HL-60 (cell line): ENCODE results near the gene ARMH3.
A peak's percentile ranks its signal among the peaks of the same experiment; 100 is the strongest.

Experiments used
- DNase-seq, 2 experiments: peaks; one replicate each; pipeline ENCODE4 v3.0.0-alpha.2; 2010 to 2020; ENCODE audit warnings: low read depth in 1 of 2, low spot score in 1 of 2
- H3K27ac ChIP-seq: fragments of 250-450 bp; sonication (Bioruptor Pico); replicated peaks from 2 replicates; pipeline ENCODE4 v1.5.1; 2020; ENCODE audit warnings: mild to moderate bottlenecking, moderate library complexity
- H3K27me3 ChIP-seq: fragments of 250-450 bp; sonication (Bioruptor Pico); 2 replicates; pipeline ENCODE4 v1.5.1; 2021; ENCODE audit warnings: mild to moderate bottlenecking, moderate library complexity; ENCODE audit not compliant: insufficient read depth, poor library complexity, severe bottlenecking
- H3K4me3 ChIP-seq: replicated peaks from 2 replicates; pipeline ENCODE4 v1.5.1; 2011; ENCODE audit warnings: mild to moderate bottlenecking, control low read depth, low read length; ENCODE audit not compliant: insufficient read depth
- GABPA ChIP-seq: IDR thresholded peaks from 2 replicates; pipeline ENCODE4 v1.6.1; 2012; ENCODE audit warnings: low read depth
- POLR2AphosphoS5 ChIP-seq: IDR thresholded peaks from 2 replicates; pipeline ENCODE4 v1.6.1; 2012; ENCODE audit warnings: low read depth
- SPI1 ChIP-seq: IDR thresholded peaks from 2 replicates; pipeline ENCODE4 v1.6.1; 2012; ENCODE audit warnings: low read depth, mild to moderate bottlenecking, borderline replicate concordance
- TF ChIP-seq, protein P1 (sequence below): IDR thresholded peaks from 2 replicates; pipeline ENCODE4 v1.6.1; 2012; ENCODE audit warnings: low read depth; ENCODE audit not compliant: insufficient replicate concordance
- TF ChIP-seq, protein P2 (sequence below): IDR thresholded peaks from one replicate; pipeline ENCODE4 v1.5.1; 2011; ENCODE audit warnings: low read length, control low read depth, inconsistent platforms; ENCODE audit not compliant: insufficient read depth

The ARMH3 gene

DNA sequence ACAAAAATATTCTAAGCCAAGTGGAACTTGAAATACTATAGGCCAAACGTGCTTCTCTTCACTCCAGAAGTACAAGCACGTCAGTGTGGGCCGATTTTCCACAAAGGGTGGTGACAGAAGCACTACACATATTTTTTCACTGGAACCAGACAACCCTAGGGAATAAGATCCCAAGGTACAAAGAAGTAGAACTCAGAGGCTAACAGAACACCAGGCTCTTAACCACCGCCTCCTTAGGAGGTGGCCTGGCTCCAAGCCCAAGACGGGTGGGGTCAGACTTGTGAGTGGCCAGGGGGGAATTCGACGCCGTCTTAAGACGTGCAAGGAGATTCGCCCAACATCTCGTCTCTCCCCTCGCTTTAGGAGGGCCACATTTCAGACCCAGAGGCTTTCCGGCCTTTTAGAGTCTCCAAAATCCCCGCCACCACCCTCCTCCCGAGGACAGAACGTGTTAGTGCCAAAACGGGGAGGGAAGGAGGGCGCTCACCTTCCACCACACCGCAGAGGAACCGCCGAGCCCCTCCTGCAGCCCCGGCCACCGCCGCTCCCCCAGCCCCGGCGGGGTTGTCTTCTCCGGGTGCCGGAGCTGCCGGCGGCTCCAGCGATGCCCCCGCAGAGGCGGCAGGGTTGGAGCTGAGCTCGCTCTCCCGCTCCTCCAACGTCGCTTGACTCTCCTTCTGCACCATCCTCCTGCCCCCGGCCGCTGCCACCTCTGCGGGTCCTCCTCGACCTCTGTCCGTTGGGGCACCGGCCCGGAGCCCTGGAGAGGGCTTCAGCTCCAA, 238.4 kb downstream of the ARMH3 start:
- H3K4me3 ChIP-seq, result peak overlapping the region; percentile 88
- DNase-seq, result peak in 1 of 2 experiments; percentile 52
- H3K27ac ChIP-seq, result peak overlapping the region; percentile 89
- TF ChIP-seq, protein P1, sequence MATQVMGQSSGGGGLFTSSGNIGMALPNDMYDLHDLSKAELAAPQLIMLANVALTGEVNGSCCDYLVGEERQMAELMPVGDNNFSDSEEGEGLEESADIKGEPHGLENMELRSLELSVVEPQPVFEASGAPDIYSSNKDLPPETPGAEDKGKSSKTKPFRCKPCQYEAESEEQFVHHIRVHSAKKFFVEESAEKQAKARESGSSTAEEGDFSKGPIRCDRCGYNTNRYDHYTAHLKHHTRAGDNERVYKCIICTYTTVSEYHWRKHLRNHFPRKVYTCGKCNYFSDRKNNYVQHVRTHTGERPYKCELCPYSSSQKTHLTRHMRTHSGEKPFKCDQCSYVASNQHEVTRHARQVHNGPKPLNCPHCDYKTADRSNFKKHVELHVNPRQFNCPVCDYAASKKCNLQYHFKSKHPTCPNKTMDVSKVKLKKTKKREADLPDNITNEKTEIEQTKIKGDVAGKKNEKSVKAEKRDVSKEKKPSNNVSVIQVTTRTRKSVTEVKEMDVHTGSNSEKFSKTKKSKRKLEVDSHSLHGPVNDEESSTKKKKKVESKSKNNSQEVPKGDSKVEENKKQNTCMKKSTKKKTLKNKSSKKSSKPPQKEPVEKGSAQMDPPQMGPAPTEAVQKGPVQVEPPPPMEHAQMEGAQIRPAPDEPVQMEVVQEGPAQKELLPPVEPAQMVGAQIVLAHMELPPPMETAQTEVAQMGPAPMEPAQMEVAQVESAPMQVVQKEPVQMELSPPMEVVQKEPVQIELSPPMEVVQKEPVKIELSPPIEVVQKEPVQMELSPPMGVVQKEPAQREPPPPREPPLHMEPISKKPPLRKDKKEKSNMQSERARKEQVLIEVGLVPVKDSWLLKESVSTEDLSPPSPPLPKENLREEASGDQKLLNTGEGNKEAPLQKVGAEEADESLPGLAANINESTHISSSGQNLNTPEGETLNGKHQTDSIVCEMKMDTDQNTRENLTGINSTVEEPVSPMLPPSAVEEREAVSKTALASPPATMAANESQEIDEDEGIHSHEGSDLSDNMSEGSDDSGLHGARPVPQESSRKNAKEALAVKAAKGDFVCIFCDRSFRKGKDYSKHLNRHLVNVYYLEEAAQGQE, result no peak
- TF ChIP-seq SPI1 (no peak), GABPA (no peak), POLR2AphosphoS5 (no peak)
- TF ChIP-seq, protein P2, sequence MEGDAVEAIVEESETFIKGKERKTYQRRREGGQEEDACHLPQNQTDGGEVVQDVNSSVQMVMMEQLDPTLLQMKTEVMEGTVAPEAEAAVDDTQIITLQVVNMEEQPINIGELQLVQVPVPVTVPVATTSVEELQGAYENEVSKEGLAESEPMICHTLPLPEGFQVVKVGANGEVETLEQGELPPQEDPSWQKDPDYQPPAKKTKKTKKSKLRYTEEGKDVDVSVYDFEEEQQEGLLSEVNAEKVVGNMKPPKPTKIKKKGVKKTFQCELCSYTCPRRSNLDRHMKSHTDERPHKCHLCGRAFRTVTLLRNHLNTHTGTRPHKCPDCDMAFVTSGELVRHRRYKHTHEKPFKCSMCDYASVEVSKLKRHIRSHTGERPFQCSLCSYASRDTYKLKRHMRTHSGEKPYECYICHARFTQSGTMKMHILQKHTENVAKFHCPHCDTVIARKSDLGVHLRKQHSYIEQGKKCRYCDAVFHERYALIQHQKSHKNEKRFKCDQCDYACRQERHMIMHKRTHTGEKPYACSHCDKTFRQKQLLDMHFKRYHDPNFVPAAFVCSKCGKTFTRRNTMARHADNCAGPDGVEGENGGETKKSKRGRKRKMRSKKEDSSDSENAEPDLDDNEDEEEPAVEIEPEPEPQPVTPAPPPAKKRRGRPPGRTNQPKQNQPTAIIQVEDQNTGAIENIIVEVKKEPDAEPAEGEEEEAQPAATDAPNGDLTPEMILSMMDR, result no peak
- no peaks in the 10 kb centered on the region for H3K27me3 ChIP-seq

DNA sequence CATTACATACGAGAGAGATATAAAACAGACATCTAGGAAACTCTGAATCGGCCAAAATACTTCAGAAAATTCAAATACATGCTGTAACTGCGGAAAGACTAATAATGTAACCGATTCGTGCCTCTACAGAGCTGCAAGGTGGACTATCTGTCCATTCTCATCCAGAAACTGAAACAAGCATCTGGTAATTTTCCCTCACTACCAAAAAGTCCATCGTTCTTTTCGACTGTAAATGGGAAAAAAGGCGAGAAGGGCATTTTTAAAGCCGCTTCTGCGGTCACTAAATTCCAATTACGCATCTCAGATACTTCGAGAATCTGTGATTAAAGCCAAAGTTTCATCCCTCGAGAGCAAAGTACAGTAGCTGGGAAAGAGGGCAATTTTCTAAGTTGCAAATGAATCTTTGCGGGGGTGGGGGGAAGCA, 239.0 kb downstream of the ARMH3 start:
- no peaks in the 10 kb centered on the region for H3K27me3 ChIP-seq
- H3K27ac ChIP-seq, result peak overlapping the region; percentile 89
- DNase-seq, result no peak
- H3K4me3 ChIP-seq, result peak overlapping the region; percentile 88
- no peak for TF ChIP-seq POLR2AphosphoS5
- TF ChIP-seq, protein P1, result no peak
- TF ChIP-seq GABPA, result no peak
- TF ChIP-seq, protein P2, result no peak
- no peak for TF ChIP-seq SPI1

DNA sequence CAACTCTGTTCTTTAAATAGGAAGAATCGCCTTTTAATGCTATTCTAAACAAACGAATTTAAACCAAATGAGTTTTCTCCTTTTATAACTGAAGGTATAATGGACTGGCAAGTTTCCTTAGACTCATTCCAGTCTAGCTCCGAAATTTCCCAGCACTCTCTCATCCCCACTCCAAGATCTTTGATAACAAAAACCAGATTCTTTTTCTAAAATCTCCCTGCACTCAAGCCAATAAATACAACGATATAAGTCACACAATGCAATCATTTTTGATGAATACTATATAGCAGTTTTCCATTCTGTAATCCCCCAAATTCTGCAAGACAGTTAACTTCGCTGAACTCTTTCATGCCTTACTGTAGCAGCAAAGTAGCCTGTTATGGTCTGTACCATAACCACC, 239.6 kb downstream of the ARMH3 start:
- TF ChIP-seq, protein P2, result no peak
- TF ChIP-seq, protein P1, result no peak
- TF ChIP-seq SPI1, result no peak
- TF ChIP-seq GABPA, result no peak
- no peak for TF ChIP-seq POLR2AphosphoS5
- Histone ChIP-seq H3K27me3 (no peaks in the 10 kb centered on the region), H3K4me3 (peak overlapping the region; percentile 88), H3K27ac (peak overlapping the region; percentile 89)
- DNase-seq, result no peak
